SK-N-SH (cell line): ENCODE data around the gene DPYSL5.

ENCODE experiments used
- GABPA ChIP-seq: IDR thresholded peaks from 2 replicates; pipeline ENCODE4 v1.4.0; 2012; ENCODE audit warnings: low read depth, mild to moderate bottlenecking
- TF ChIP-seq, protein P1 (sequence below): IDR thresholded peaks from 2 replicates; pipeline ENCODE4; 2012
- TF ChIP-seq, protein P2 (sequence below): fragments of 200-600 bp; sonication (generic); IDR thresholded peaks from 2 replicates; pipeline ENCODE4 v1.6.1; 2017; ENCODE audit warnings: antibody characterized with exemption, mild to moderate bottlenecking, moderate library complexity
- TF ChIP-seq, protein P3 (sequence below): IDR thresholded peaks from 2 replicates; pipeline ENCODE4 v1.4.0; 2012; ENCODE audit warnings: low read depth, borderline replicate concordance

DNA sequence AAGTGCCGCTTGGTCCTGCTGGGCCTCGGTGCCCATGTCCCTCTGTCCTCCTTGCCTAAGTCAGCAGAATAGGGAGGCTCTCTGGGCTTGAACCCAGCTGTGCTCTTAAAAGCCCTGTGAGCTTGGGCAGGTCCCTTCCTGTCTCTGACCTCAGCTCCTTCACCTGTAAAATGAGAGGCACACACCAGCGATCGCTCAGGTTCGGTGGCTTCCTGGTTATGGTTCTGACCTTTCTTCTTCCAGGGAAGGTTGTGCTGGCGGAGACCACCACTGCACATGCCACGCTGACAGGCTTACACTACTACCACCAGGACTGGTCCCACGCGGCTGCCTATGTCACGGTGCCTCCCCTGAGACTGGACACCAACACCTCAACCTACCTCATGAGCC lies 86.4 kb downstream of the DPYSL5 start:
- TF ChIP-seq GABPA = no peak
- TF ChIP-seq, protein P1, sequence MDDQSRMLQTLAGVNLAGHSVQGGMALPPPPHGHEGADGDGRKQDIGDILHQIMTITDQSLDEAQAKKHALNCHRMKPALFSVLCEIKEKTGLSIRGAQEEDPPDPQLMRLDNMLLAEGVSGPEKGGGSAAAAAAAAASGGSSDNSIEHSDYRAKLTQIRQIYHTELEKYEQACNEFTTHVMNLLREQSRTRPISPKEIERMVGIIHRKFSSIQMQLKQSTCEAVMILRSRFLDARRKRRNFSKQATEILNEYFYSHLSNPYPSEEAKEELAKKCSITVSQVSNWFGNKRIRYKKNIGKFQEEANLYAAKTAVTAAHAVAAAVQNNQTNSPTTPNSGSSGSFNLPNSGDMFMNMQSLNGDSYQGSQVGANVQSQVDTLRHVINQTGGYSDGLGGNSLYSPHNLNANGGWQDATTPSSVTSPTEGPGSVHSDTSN = no peak
- TF ChIP-seq, protein P2, sequence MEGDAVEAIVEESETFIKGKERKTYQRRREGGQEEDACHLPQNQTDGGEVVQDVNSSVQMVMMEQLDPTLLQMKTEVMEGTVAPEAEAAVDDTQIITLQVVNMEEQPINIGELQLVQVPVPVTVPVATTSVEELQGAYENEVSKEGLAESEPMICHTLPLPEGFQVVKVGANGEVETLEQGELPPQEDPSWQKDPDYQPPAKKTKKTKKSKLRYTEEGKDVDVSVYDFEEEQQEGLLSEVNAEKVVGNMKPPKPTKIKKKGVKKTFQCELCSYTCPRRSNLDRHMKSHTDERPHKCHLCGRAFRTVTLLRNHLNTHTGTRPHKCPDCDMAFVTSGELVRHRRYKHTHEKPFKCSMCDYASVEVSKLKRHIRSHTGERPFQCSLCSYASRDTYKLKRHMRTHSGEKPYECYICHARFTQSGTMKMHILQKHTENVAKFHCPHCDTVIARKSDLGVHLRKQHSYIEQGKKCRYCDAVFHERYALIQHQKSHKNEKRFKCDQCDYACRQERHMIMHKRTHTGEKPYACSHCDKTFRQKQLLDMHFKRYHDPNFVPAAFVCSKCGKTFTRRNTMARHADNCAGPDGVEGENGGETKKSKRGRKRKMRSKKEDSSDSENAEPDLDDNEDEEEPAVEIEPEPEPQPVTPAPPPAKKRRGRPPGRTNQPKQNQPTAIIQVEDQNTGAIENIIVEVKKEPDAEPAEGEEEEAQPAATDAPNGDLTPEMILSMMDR = no peak
- TF ChIP-seq, protein P3, sequence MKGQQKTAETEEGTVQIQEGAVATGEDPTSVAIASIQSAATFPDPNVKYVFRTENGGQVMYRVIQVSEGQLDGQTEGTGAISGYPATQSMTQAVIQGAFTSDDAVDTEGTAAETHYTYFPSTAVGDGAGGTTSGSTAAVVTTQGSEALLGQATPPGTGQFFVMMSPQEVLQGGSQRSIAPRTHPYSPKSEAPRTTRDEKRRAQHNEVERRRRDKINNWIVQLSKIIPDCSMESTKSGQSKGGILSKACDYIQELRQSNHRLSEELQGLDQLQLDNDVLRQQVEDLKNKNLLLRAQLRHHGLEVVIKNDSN = no peak
